Cardiac muscle cell (in vitro differentiated cells and primary cell): Measurements from ENCODE around the gene SPATA4. TPM values are rescaled to one million over a fixed set of nuclear protein-coding genes. Genes with fewer than 3 reads are reported as not detected.

ENCODE experiments used
- DNase-seq, 2 donors: peaks; one replicate each; pipeline versions ENCODE4 v3.0.0 to v3.0.0-alpha.2; 2010 to 2017; ENCODE audit warnings: low read depth in 1 of 2, low spot score in 1 of 2
- H3K27ac ChIP-seq: fragments of 200-600 bp; sonication (generic); 2 replicates; pipeline ENCODE4 v1.5.1; 2016
- H3K27me3 ChIP-seq: fragments of 200-600 bp; sonication (generic); 2 replicates; pipeline ENCODE4 v1.6.0; 2016; ENCODE audit warnings: control low read depth
- H3K36me3 ChIP-seq: fragments of 200-600 bp; sonication (generic); 2 replicates; pipeline ENCODE4 v1.5.1; 2016; ENCODE audit warnings: control low read depth
- H3K4me1 ChIP-seq: fragments of 200-600 bp; sonication (generic); 2 replicates; pipeline ENCODE4 v1.8.1; 2017; ENCODE audit warnings: low read depth, mild to moderate bottlenecking, mixed run types
- H3K4me3 ChIP-seq: fragments of 200-600 bp; sonication (generic); 2 replicates; pipeline ENCODE4 v1.5.1; 2016; ENCODE audit warnings: mild to moderate bottlenecking
- H3K9me3 ChIP-seq: fragments of 200-600 bp; sonication (generic); 2 replicates; pipeline ENCODE4 v1.5.1; 2017; ENCODE audit warnings: low read depth, mild to moderate bottlenecking, control low read depth
- polyA plus RNA-seq: library from polyadenylated mRNA; unstranded; fragments of >200 nt; fragmentation: Nextera tagmentation; extraction: Ambion mirVana; gene quantifications from 2 replicates; pipeline ENCODE4 v1.2.1, GENCODE V29; 2016
- total RNA-seq: library from RNA; depleted of rRNA; stranded (reverse); fragments of >200 nt; gene quantifications from 2 replicates; pipeline ENCODE4 v1.2.3, GENCODE V29; 2016
- TF ChIP-seq, protein P1 (sequence below): IDR thresholded peaks from 2 replicates; pipeline ENCODE4 v1.5.1; 2012; ENCODE audit warnings: low read depth, mild to moderate bottlenecking, low read length

Gene SPATA4
- total and polyA plus RNA-seq, 2 experiments from 2014 or later = 0.63 to 2.2 TPM

DNA sequence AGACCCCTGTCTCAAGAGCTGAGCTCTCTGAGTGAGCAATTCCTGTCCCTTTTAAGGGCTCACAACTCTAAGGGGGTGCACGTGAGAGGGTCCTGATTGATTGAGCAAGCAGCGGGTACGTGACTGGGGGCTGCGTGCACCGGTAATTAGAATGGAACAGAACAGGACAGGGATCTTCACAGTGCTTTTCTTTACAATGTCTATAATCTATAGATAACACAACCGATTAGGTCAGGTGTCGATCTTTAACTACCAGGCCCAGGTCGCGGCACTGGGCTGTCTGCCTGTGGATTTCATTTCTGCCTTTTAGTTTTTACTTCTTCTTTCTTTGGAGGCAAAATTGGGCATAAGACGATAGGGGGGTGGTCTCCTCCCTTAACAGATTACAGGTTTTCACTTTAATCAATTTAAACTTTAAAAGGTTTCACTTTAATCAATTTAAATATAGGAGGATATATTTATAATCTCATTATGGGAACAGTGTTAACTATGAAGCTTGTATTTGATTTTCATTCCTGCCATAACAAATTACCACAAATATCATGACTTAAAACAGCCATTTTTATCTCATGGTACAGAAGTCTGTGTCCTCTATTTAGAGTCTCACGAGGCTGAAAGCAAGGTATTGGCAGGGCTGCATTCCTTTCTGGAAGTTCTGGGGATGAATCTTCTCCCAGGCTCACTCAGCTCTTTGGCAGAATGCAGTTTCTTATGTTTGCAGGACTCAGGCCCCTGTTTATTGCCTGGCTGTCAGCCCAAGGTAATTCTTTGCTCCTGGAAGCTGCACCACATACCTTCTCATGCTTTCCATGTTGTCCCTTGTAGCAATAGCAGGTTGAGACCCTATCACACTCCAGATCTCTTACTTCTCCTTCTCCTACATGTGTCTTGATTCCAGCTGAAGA is 5.2 kb downstream of the SPATA4 start:
- Histone ChIP-seq H3K9me3 (no peaks in the 10 kb centered on the region), H3K27ac (no peak overlapping the region), H3K27me3 (no peaks in the 10 kb centered on the region), H3K36me3 (no peaks in the 10 kb centered on the region), H3K4me1 (peaks cover 3% of the 10 kb centered on the region), H3K4me3 (no peak overlapping the region)
- TF ChIP-seq, protein P1, sequence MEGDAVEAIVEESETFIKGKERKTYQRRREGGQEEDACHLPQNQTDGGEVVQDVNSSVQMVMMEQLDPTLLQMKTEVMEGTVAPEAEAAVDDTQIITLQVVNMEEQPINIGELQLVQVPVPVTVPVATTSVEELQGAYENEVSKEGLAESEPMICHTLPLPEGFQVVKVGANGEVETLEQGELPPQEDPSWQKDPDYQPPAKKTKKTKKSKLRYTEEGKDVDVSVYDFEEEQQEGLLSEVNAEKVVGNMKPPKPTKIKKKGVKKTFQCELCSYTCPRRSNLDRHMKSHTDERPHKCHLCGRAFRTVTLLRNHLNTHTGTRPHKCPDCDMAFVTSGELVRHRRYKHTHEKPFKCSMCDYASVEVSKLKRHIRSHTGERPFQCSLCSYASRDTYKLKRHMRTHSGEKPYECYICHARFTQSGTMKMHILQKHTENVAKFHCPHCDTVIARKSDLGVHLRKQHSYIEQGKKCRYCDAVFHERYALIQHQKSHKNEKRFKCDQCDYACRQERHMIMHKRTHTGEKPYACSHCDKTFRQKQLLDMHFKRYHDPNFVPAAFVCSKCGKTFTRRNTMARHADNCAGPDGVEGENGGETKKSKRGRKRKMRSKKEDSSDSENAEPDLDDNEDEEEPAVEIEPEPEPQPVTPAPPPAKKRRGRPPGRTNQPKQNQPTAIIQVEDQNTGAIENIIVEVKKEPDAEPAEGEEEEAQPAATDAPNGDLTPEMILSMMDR = no peak
- peak in 1 of 2 donors; percentile 6 for DNase-seq

DNA sequence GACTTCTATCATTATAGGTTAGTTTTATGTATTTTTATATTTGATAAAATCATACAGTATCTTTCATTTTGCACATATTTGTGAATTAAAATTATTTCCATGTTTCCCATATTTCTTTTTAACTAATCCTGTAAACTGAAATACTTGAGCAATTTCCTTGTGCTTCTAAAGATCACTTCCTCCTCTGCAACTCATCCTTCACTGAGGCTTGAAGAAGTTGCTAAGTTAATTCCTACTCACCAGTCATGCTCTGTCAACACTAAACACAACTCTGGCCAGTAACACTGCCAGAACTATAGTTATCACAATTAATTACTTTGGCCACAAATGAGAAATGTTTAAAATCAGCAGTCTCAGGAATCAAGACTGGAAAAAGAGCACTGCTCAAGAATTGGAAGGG is 6.7 kb downstream of the SPATA4 start:
- no peak for DNase-seq
- Histone ChIP-seq H3K9me3 (no peaks in the 10 kb centered on the region), H3K4me1 (no peaks in the 10 kb centered on the region), H3K36me3 (no peaks in the 10 kb centered on the region), H3K27me3 (no peaks in the 10 kb centered on the region), H3K27ac (no peak overlapping the region), H3K4me3 (no peak overlapping the region)
- TF ChIP-seq, protein P1 = no peak

DNA sequence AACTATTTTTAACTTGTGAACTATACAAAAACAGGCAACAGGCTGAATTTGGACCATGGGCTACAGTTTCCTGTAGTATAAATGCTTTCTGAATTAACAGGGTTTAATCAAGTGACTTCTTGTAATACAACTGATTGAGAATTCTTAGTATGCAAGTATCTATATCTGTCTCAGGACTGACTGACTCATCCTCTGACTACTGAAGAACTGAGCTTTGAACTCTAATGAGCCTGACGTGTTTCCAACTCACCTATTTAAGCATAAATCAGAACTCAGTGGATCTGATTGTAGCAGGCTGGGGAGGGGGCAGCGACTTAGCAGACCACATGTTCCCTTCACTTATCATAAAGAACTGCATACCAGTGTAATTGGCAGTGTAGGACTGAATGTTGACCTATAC is 7.8 kb downstream of the SPATA4 start:
- TF ChIP-seq, protein P1 = no peak
- no peaks in the 10 kb centered on the region for H3K27me3 ChIP-seq
- no peak for DNase-seq

DNA sequence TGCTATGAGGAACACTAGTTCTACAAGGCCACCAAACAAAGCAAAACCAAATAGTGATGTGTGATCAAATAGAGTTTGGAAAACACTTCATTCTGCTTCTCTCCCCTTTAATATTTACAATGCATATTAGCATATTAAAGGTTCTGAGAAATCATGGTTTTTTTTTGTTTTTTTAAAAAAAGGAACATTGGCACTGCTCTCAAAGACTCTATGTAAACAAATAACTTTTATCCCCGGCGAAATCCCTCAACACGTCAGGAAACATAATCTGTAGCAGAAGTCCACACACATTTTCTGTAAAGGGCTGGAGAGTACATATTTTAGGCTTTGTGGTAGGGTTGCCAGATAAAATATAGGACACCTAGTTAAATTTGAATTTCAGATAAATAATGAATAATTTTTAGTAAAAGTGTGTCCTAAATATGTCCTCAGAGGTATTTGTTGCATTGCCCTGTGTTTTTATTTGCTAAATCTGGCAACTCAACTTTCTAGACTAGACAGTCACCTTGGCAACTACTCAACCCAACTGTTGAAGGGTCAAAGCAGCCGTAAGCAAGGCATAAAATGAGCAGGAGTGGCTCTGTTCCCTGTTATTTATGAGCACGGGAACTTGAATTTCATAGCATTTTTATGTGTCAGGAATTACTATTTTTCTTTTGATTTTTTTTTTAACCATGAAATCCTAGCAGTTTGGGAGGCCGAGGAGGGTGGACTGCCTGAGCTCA is 8.6 kb downstream of the SPATA4 start:
- no peaks in the 10 kb centered on the region for H3K36me3 ChIP-seq
- H3K27ac ChIP-seq = no peak overlapping the region
- TF ChIP-seq, protein P1 = no peak
- DNase-seq = no peak
- no peak overlapping the region for H3K4me3 ChIP-seq
- no peaks in the 10 kb centered on the region for H3K27me3 ChIP-seq
- H3K4me1 ChIP-seq = no peaks in the 10 kb centered on the region
- H3K9me3 ChIP-seq = no peaks in the 10 kb centered on the region

More for the DNA sequence above, 7.8 kb downstream of the SPATA4 start:
- Histone ChIP-seq H3K9me3 (no peaks in the 10 kb centered on the region), H3K27ac (no peak overlapping the region), H3K4me3 (no peak overlapping the region), H3K36me3 (no peaks in the 10 kb centered on the region), H3K4me1 (no peaks in the 10 kb centered on the region)

DNA sequence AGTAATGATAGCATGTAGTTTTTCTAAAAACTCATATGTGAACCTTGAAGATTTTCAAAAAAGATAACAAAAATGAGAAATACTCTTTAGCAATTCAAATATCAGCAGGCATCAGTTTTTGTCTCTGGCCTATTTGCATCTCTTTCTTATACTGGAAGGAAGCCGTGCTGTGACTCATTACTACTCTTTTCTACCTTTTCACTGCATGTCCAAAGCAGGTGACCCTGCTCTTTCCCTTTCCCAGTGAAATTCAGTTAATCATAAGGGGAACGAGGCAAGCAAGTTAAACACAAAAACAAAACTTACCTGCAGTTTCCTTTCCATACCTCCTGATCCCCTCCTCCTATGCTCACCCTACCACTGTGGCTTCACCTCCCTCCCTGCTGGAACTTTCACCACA is 9.3 kb downstream of the SPATA4 start:
- Histone ChIP-seq H3K4me3 (no peak overlapping the region), H3K4me1 (no peaks in the 10 kb centered on the region), H3K27ac (no peak overlapping the region), H3K9me3 (no peaks in the 10 kb centered on the region), H3K36me3 (no peaks in the 10 kb centered on the region), H3K27me3 (no peaks in the 10 kb centered on the region)
- TF ChIP-seq, protein P1 = no peak
- DNase-seq = no peak
